GM12878 (cell line): ENCODE measurements around the gene BCKDHB.

Experiments
- ETV6 ChIP-seq, 2 experiments: fragments of 450-650 bp in 1 of 2; IDR thresholded peaks in 1 of 2; conservative IDR thresholded peaks in 1 of 2; 2 replicates each; pipeline ENCODE4 v1.6.1; 2014; ENCODE audit warnings: antibody characterized with exemption in 1 of 2, borderline replicate concordance in 1 of 2, low read depth in 1 of 2, mild to moderate bottlenecking in 1 of 2, moderate library complexity in 1 of 2
- SIN3A ChIP-seq: IDR thresholded peaks from 2 replicates; pipeline ENCODE4 v1.6.1; 2012; ENCODE audit warnings: low read depth, low read length, improper control_type of control experiment
- SP1 ChIP-seq: IDR thresholded peaks from one replicate; pipeline ENCODE4 v1.6.1; 2011; ENCODE audit warnings: low read depth, low read length
- ZNF384 ChIP-seq: IDR thresholded peaks from 2 replicates; pipeline ENCODE4 v1.6.1; 2012; ENCODE audit warnings: low read depth, mild to moderate bottlenecking, low read length, improper control_type of control experiment, borderline replicate concordance
- TF ChIP-seq, protein P1 (sequence below), 3 experiments: IDR thresholded peaks in 2 of 3; conservative IDR thresholded peaks in 1 of 3; 2 replicates each; pipeline ENCODE4 v1.5.1; 2011; ENCODE audit warnings: low read depth in 3 of 3, low read length in 3 of 3, mild to moderate bottlenecking in 3 of 3, control low read depth in 2 of 3, moderate library complexity in 2 of 3, inconsistent platforms in 1 of 3, mixed read lengths in 1 of 3; ENCODE audit not compliant: control insufficient read depth in 2 of 3, insufficient read depth in 1 of 3; ENCODE audit errors: extremely low read depth in 1 of 3
- TF ChIP-seq, protein P2 (sequence below): IDR thresholded peaks from 2 replicates; pipeline ENCODE4 v1.6.1; 2012; ENCODE audit warnings: mild to moderate bottlenecking, low read depth, low read length

DNA sequence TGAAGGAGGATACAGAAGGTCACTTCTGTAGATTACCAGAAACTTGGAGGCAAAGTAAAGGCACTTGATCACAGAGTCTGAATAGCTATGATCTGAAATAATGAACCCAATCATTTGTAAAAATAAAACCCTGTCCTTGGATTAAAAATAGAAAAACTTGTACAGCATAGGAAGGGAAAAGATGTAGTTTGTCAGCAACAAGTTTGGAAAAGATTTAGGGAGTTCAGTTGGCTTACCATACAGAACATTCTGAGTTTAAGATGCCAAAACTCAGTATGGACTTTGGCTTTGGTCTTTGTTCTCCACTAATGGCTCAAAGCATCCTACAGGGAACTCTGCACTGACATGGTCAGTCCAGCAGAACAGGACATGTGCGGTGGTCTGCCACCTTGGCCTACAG, 240.6 kb downstream of the BCKDHB start:
- TF ChIP-seq, protein P1, sequence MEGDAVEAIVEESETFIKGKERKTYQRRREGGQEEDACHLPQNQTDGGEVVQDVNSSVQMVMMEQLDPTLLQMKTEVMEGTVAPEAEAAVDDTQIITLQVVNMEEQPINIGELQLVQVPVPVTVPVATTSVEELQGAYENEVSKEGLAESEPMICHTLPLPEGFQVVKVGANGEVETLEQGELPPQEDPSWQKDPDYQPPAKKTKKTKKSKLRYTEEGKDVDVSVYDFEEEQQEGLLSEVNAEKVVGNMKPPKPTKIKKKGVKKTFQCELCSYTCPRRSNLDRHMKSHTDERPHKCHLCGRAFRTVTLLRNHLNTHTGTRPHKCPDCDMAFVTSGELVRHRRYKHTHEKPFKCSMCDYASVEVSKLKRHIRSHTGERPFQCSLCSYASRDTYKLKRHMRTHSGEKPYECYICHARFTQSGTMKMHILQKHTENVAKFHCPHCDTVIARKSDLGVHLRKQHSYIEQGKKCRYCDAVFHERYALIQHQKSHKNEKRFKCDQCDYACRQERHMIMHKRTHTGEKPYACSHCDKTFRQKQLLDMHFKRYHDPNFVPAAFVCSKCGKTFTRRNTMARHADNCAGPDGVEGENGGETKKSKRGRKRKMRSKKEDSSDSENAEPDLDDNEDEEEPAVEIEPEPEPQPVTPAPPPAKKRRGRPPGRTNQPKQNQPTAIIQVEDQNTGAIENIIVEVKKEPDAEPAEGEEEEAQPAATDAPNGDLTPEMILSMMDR (IDR thresholded peaks at IDR 0.05 in 2 of 3, conservative IDR thresholded peaks at IDR 0.05 in 1 of 3; ENCODE audit: control insufficient read depth in 2 of 3, extremely low read depth in 1 of 3, insufficient read depth in 1 of 3, low read depth in 3 of 3, low read length in 3 of 3), result no peak
- TF ChIP-seq, protein P2, sequence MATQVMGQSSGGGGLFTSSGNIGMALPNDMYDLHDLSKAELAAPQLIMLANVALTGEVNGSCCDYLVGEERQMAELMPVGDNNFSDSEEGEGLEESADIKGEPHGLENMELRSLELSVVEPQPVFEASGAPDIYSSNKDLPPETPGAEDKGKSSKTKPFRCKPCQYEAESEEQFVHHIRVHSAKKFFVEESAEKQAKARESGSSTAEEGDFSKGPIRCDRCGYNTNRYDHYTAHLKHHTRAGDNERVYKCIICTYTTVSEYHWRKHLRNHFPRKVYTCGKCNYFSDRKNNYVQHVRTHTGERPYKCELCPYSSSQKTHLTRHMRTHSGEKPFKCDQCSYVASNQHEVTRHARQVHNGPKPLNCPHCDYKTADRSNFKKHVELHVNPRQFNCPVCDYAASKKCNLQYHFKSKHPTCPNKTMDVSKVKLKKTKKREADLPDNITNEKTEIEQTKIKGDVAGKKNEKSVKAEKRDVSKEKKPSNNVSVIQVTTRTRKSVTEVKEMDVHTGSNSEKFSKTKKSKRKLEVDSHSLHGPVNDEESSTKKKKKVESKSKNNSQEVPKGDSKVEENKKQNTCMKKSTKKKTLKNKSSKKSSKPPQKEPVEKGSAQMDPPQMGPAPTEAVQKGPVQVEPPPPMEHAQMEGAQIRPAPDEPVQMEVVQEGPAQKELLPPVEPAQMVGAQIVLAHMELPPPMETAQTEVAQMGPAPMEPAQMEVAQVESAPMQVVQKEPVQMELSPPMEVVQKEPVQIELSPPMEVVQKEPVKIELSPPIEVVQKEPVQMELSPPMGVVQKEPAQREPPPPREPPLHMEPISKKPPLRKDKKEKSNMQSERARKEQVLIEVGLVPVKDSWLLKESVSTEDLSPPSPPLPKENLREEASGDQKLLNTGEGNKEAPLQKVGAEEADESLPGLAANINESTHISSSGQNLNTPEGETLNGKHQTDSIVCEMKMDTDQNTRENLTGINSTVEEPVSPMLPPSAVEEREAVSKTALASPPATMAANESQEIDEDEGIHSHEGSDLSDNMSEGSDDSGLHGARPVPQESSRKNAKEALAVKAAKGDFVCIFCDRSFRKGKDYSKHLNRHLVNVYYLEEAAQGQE, result no peak
- TF ChIP-seq ETV6 (conservative IDR thresholded peaks at IDR 0.05 in 1 of 2, IDR thresholded peaks at IDR 0.05 in 1 of 2; ENCODE audit: borderline replicate concordance in 1 of 2, low read depth in 1 of 2), result no peak
- no peak for TF ChIP-seq SIN3A
- no peak for TF ChIP-seq ZNF384
- TF ChIP-seq SP1, result no peak
